ENCODE measurements around the gene COL9A1. TPM values are rescaled to one million over a fixed set of nuclear protein-coding genes. Genes with fewer than 3 reads are reported as not detected.
"Not testable (repeated sequence)": the region's sequence is repeated elsewhere in the genome, so short reads cannot be mapped to it uniquely, and the experiment has no call there.

The COL9A1 gene
- total and polyA plus RNA-seq, 4 donors, result 0.02 to 1.7 (median 0.06) TPM; not detected in 1

DNA sequence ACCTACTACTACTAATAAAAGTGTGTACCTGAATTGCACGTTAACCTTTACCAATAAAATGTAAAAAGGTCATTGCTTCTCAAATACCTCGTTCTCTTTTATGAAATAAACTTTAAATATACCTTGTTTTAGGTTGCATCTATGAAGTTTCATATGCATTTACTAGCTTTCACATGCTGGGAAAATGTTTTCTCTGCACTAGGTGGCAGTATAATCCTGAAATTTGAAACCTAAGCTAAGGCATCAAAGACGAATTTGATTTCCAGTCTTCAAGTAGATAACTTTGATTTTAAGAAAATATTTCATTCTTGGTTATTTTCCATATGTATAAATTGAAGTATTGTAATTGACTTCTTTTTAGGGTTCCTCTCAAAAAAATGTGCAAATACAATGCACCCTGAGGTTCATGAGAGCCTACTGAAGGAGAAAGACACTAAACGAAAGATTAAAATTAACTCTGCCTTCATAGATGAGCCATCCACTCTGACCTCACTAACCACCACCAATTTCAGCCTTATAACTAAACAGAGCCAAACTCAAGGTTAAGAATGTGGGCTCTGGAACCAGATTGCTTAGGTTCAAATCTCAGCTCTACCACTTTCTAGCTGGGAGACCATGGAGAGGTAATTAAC, 7.3 kb upstream of the COL9A1 start:
- ATAC-seq (ENCODE audit: insufficient read depth, low FRiP score), result peak; percentile 46
- H3K4me1 ChIP-seq (ENCODE audit: control insufficient read depth in 5 of 5, insufficient read depth in 5 of 5, low read length in 5 of 5), result peaks cover 0 to 17% (median 3%) of the 10 kb centered on the region in 5 donors
- whole genome bisulfite sequencing, 2 donors, result 19 to 22% methylated on average over 4 of the region's 4 CpGs
- no peaks in the 10 kb centered on the region for H3K36me3 ChIP-seq (ENCODE audit: control insufficient read depth in 4 of 4, insufficient read depth in 4 of 4, low read length in 4 of 4)
- H3K27ac ChIP-seq (ENCODE audit: low read depth in 1 of 2, low read length in 1 of 2), result no peak overlapping the region
- DNase-seq, result peak in 2 of 3 donors; percentile 69 to 79
- H3K9ac ChIP-seq (ENCODE audit: insufficient read depth in 1 of 2, low read length in 2 of 2), result no peak overlapping the region
- no peaks in the 10 kb centered on the region for H3K9me3 ChIP-seq (ENCODE audit: control insufficient read depth in 4 of 4, insufficient read depth in 3 of 4, low read length in 3 of 4)
- H3K4me3 ChIP-seq, result no peak overlapping the region
- H3K27me3 ChIP-seq (ENCODE audit: control insufficient read depth in 3 of 3, insufficient read depth in 3 of 3, low read length in 2 of 3), result peaks cover 0 to 27% (median 11%) of the 10 kb centered on the region in 3 donors
- TF ChIP-seq, protein P1, sequence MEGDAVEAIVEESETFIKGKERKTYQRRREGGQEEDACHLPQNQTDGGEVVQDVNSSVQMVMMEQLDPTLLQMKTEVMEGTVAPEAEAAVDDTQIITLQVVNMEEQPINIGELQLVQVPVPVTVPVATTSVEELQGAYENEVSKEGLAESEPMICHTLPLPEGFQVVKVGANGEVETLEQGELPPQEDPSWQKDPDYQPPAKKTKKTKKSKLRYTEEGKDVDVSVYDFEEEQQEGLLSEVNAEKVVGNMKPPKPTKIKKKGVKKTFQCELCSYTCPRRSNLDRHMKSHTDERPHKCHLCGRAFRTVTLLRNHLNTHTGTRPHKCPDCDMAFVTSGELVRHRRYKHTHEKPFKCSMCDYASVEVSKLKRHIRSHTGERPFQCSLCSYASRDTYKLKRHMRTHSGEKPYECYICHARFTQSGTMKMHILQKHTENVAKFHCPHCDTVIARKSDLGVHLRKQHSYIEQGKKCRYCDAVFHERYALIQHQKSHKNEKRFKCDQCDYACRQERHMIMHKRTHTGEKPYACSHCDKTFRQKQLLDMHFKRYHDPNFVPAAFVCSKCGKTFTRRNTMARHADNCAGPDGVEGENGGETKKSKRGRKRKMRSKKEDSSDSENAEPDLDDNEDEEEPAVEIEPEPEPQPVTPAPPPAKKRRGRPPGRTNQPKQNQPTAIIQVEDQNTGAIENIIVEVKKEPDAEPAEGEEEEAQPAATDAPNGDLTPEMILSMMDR (IDR thresholded peaks at IDR 0.05; ENCODE audit: control extremely low read depth, extremely low read depth), result no peak

DNA sequence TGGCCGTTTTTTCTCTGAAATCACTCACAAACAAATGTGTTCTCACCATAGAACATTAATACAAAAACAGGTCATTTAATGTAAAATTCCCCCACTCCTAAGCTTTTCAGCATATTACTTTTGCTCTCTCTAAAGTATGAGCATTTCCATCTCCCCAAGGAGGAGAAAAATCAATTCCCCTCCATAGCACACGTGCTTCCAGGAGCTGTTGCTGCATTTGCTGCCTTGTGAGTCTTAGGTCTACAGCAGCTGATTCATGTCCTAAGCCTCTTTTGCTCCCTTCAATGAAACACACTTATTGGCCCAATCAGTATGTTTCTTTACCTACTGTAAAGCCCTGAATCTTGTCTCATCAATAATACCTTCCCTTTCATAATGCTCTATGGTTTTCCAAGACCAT, 6.4 kb upstream of the COL9A1 start:
- Histone ChIP-seq H3K4me1 (ENCODE audit: control insufficient read depth in 5 of 5, insufficient read depth in 5 of 5, low read length in 5 of 5) (peaks cover 0 to 8% (median 1%) of the 10 kb centered on the region in 5 donors), H3K9me3 (ENCODE audit: control insufficient read depth in 4 of 4, insufficient read depth in 3 of 4, low read length in 3 of 4) (no peaks in the 10 kb centered on the region), H3K27me3 (ENCODE audit: control insufficient read depth in 3 of 3, insufficient read depth in 3 of 3, low read length in 2 of 3) (peaks cover 0 to 27% (median 11%) of the 10 kb centered on the region in 3 donors), H3K36me3 (ENCODE audit: control insufficient read depth in 4 of 4, insufficient read depth in 4 of 4, low read length in 4 of 4) (no peaks in the 10 kb centered on the region), H3K27ac (ENCODE audit: low read depth in 1 of 2, low read length in 1 of 2) (no peak overlapping the region), H3K9ac (ENCODE audit: insufficient read depth in 1 of 2, low read length in 2 of 2) (no peak overlapping the region), H3K4me3 (no peak overlapping the region)
- 49 to 54% methylated on average over 2 of the region's 2 CpGs for WGBS, 2 donors
- DNase-seq, result no peak
- ATAC-seq (ENCODE audit: insufficient read depth, low FRiP score), result no peak
- TF ChIP-seq, protein P1 (IDR thresholded peaks at IDR 0.05; ENCODE audit: control extremely low read depth, extremely low read depth), result no peak

DNA sequence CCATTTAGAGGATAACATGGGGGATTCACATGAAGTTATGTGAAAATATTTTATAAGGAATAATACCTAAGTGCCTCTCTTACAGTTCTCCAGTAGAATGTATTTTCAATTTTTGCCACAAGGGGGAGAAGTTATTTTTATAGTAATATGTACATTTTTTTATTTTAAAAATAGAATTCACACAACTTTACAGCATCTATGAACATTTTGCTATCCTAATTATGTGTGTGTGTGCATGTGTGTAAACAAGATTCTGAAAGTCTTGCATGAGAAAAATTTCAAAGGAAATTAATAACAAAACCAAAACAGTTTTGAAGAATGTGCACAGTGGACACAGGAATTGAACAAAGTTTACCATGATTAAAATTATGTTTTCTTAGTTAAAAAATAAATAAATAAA, 5.3 kb upstream of the COL9A1 start:
- H3K36me3 ChIP-seq (ENCODE audit: control insufficient read depth in 4 of 4, insufficient read depth in 4 of 4, low read length in 4 of 4); H3K27ac ChIP-seq (ENCODE audit: low read depth in 1 of 2, low read length in 1 of 2); DNase-seq; H3K4me1 ChIP-seq (ENCODE audit: control insufficient read depth in 5 of 5, insufficient read depth in 5 of 5, low read length in 5 of 5); H3K4me3 ChIP-seq; ATAC-seq (ENCODE audit: insufficient read depth, low FRiP score); H3K9ac ChIP-seq (ENCODE audit: insufficient read depth in 1 of 2, low read length in 2 of 2); H3K9me3 ChIP-seq (ENCODE audit: control insufficient read depth in 4 of 4, insufficient read depth in 3 of 4, low read length in 3 of 4): not testable (repeated sequence)
- H3K27me3 ChIP-seq (ENCODE audit: control insufficient read depth in 3 of 3, insufficient read depth in 3 of 3, low read length in 2 of 3), result peaks cover 0 to 36% (median 16%) of the 10 kb centered on the region in 3 donors

DNA sequence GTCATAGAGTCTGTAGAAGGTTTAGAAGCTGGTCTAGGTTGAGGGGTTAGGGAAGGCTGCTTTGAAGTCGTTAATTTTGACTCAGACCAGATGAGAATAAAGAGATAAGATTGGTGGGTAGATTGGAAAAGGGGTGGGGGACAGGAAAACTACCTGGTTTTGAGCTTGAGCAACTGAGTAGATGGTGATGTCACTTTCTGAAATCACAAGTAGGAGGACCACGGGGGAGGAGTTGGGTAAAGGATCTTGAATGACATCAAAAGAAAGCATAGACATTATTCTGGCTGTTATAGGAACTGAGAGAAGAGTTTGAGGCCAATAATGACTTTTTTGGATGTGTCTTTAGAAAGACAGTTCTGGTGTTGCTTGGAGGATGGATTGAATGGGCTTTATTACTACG, 4.1 kb upstream of the COL9A1 start:
- no peak for DNase-seq
- peaks cover 0 to 43% (median 24%) of the 10 kb centered on the region in 3 donors for H3K27me3 ChIP-seq (ENCODE audit: control insufficient read depth in 3 of 3, insufficient read depth in 3 of 3, low read length in 2 of 3)
- no peak for ATAC-seq (ENCODE audit: insufficient read depth, low FRiP score)
- no peak overlapping the region for H3K9ac ChIP-seq (ENCODE audit: insufficient read depth in 1 of 2, low read length in 2 of 2)
- no peaks in the 10 kb centered on the region for H3K9me3 ChIP-seq (ENCODE audit: control insufficient read depth in 4 of 4, insufficient read depth in 3 of 4, low read length in 3 of 4)
- no peaks in the 10 kb centered on the region for H3K36me3 ChIP-seq (ENCODE audit: control insufficient read depth in 4 of 4, insufficient read depth in 4 of 4, low read length in 4 of 4)
- no peak overlapping the region for H3K4me3 ChIP-seq
- WGBS, 2 donors, result 68 to 78% methylated on average over 3 of the region's 3 CpGs
- H3K4me1 ChIP-seq (ENCODE audit: control insufficient read depth in 5 of 5, insufficient read depth in 5 of 5, low read length in 5 of 5), result no peaks in the 10 kb centered on the region
- TF ChIP-seq, protein P1 (IDR thresholded peaks at IDR 0.05; ENCODE audit: control extremely low read depth, extremely low read depth), result no peak
- no peak overlapping the region for H3K27ac ChIP-seq (ENCODE audit: low read depth in 1 of 2, low read length in 1 of 2)

All from lung (tissue), 12 donors.